Breast epithelium (tissue), 3 donors: Measurements from ENCODE around the gene ZSCAN25.

Experiments
- POLR2A ChIP-seq: fragments of 450-650 bp; IDR thresholded peaks from one replicate; pipeline ENCODE4 v1.6.1; 2016; ENCODE audit warnings: antibody characterized with exemption, mild to moderate bottlenecking, moderate library complexity
- TF ChIP-seq, protein P1 (sequence below), 3 donors: fragments of 450-650 bp; IDR thresholded peaks; one replicate each; pipeline ENCODE4 v1.5.1; 2016 to 2017; ENCODE audit warnings: antibody characterized with exemption in 3 of 3, mild to moderate bottlenecking in 3 of 3, moderate library complexity in 3 of 3

DNA sequence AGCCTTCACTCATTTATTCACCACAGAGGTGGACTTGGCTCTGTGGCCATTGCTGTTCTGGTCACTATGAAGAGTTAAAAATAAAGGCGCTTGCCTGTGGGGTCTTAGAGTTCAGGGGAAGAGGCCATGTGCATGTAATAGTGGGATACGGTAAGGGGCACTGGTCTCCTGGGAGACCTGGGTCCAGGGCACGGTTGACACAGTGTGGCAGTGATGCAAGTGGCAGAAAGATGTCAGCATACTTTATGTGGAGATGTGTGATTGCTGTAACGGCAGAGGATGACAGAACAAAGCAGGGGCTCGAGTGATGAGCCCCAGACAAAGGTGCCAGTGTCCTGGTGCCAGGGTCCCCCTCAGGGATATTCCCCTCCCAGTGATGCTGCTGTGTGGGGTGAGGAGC, 8.6 kb downstream of the ZSCAN25 start:
- no peak for TF ChIP-seq POLR2A
- TF ChIP-seq, protein P1, sequence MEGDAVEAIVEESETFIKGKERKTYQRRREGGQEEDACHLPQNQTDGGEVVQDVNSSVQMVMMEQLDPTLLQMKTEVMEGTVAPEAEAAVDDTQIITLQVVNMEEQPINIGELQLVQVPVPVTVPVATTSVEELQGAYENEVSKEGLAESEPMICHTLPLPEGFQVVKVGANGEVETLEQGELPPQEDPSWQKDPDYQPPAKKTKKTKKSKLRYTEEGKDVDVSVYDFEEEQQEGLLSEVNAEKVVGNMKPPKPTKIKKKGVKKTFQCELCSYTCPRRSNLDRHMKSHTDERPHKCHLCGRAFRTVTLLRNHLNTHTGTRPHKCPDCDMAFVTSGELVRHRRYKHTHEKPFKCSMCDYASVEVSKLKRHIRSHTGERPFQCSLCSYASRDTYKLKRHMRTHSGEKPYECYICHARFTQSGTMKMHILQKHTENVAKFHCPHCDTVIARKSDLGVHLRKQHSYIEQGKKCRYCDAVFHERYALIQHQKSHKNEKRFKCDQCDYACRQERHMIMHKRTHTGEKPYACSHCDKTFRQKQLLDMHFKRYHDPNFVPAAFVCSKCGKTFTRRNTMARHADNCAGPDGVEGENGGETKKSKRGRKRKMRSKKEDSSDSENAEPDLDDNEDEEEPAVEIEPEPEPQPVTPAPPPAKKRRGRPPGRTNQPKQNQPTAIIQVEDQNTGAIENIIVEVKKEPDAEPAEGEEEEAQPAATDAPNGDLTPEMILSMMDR (IDR thresholded peaks at IDR 0.05), result no peak
